ENCODE measurements around the gene MINDY1.

Gene MINDY1

GRCh38 chr1:151010346-151010726, 3.6 kb upstream of the MINDY1 start:
- no peak for DNase-seq

GRCh38 chr1:151009674-151010345, 3.1 kb upstream of the MINDY1 start:
- no peak for DNase-seq

- no peak for DNase-seq
Observed at GRCh38 chr1:151009206-151009587, 2.5 kb upstream of the MINDY1 start.

GRCh38 chr1:151008244-151009205, 1.8 kb upstream of the MINDY1 start, which contains the start of gene PRUNE1:
PRUNE1 (plus strand) TSS chr1:151008449; CDS start chr1:151008633, 184 bp downstream.
- peak; percentile 90 for DNase-seq

- DNase-seq = no peak
Observed at GRCh38 chr1:151007853-151008243, 1.1 kb upstream of the MINDY1 start.

GRCh38 chr1:151005729-151006319, 878 bp downstream of the MINDY1 start:
- no peak for DNase-seq

GRCh38 chr1:151003180-151003579, 3.5 kb downstream of the MINDY1 start:
- DNase-seq = no peak

- no peak for DNase-seq
Observed at GRCh38 chr1:151002611-151003010, 4.1 kb downstream of the MINDY1 start.

GRCh38 chr1:151002051-151002450, 4.7 kb downstream of the MINDY1 start:
- no peak for DNase-seq

GRCh38 chr1:151001602-151002001, 5.1 kb downstream of the MINDY1 start:
- DNase-seq = no peak

GRCh38 chr1:151000408-151000807, 6.3 kb downstream of the MINDY1 start:
- DNase-seq = no peak

GRCh38 chr1:150999926-151000325, 6.8 kb downstream of the MINDY1 start:
- no peak for DNase-seq

GRCh38 chr1:150999051-150999674, 7.5 kb downstream of the MINDY1 start:
- no peak for DNase-seq

GRCh38 chr1:150997949-150998348, 8.8 kb downstream of the MINDY1 start:
- DNase-seq = no peak

- DNase-seq = no peak
Observed at GRCh38 chr1:150997126-150997872, 9.4 kb downstream of the MINDY1 start.

GRCh38 chr1:150995896-150996295, 10.8 kb downstream of the MINDY1 start:
- no peak for DNase-seq

GRCh38 chr1:150995460-150995859, 11.2 kb downstream of the MINDY1 start:
- no peak for DNase-seq

GRCh38 chr1:150994248-150994647, 12.5 kb downstream of the MINDY1 start:
- DNase-seq = no peak

- DNase-seq = peak; percentile 63
Observed at GRCh38 chr1:150992626-150993025, 14.1 kb downstream of the MINDY1 start.

- no peak for DNase-seq
Observed at GRCh38 chr1:150987924-150988323, 18.8 kb downstream of the MINDY1 start.

- DNase-seq = no peak
Observed at GRCh38 chr1:150985179-150985825, 21.4 kb downstream of the MINDY1 start.
